ENCODE measurements around the gene MRPL37.

- TF ChIP-seq CTCF (IDR thresholded peaks at IDR 0.05; ENCODE audit: low read depth, low read length) (no peak), POLR2A (IDR thresholded peaks at IDR 0.05; ENCODE audit: extremely low read depth, insufficient read length) (no peak), MYC (IDR thresholded peaks at IDR 0.05; ENCODE audit: low read depth, low read length) (no peak)
- TF ChIP-seq, protein P1, sequence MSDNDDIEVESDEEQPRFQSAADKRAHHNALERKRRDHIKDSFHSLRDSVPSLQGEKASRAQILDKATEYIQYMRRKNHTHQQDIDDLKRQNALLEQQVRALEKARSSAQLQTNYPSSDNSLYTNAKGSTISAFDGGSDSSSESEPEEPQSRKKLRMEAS (IDR thresholded peaks at IDR 0.05; ENCODE audit: low read depth, low read length), result no peak
Measured at GRCh38 chr1:54163573-54163972, 36.4 kb upstream of the MRPL37 start.

Data from NB4 (cell line).